ENCODE results near the gene GDF3. TPM values are rescaled to one million over a fixed set of nuclear protein-coding genes. Genes with fewer than 3 reads are reported as not detected.
A peak's percentile ranks its signal among the peaks of the same experiment; 100 is the strongest.
"Not testable (repeated sequence)": the region's sequence is repeated elsewhere in the genome, so short reads cannot be mapped to it uniquely, and the experiment has no call there.

GDF3 gene
- total and polyA plus RNA-seq, 9 of the 15 experiments (the other 6 are each of a cell fraction or from before 2014, with no cell fraction given) = not detected

DNA sequence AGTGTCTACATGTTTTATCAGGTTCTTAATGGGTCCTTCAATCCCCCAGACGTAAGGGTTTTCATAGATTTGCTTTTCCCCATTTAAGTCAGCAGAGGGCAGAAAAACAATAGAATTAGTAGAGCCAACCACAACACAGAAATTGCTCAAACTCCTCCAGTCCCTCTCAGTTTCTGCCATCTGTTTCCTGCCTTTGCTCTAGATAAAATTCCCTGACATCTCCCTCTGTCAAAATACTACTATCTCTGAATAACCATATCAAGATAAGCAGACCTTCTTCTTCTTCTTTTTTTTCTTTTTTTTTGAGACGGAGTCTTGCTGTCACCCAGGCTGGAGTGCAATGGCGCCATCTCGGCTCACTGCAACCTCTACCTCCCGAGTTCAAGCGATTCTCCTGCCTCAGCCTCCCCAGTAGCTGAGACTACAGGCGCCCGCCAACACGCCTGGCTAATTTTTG lies 18.1 kb downstream of the GDF3 start (continued):
- TF ChIP-seq, protein P1, sequence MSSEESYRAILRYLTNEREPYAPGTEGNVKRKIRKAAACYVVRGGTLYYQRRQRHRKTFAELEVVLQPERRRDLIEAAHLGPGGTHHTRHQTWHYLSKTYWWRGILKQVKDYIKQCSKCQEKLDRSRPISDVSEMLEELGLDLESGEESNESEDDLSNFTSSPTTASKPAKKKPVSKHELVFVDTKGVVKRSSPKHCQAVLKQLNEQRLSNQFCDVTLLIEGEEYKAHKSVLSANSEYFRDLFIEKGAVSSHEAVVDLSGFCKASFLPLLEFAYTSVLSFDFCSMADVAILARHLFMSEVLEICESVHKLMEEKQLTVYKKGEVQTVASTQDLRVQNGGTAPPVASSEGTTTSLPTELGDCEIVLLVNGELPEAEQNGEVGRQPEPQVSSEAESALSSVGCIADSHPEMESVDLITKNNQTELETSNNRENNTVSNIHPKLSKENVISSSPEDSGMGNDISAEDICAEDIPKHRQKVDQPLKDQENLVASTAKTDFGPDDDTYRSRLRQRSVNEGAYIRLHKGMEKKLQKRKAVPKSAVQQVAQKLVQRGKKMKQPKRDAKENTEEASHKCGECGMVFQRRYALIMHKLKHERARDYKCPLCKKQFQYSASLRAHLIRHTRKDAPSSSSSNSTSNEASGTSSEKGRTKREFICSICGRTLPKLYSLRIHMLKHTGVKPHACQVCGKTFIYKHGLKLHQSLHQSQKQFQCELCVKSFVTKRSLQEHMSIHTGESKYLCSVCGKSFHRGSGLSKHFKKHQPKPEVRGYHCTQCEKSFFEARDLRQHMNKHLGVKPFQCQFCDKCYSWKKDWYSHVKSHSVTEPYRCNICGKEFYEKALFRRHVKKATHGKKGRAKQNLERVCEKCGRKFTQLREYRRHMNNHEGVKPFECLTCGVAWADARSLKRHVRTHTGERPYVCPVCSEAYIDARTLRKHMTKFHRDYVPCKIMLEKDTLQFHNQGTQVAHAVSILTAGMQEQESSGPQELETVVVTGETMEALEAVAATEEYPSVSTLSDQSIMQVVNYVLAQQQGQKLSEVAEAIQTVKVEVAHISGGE (CRISPR knock-in tag; IDR thresholded peaks at IDR 0.05) = peak in 1 of 3 experiments; percentile 43; a peak in 1 of 6 replicates
- TF ChIP-seq ZNF384 (IDR thresholded peaks at IDR 0.05; ENCODE audit: low read depth, low read length) = peak; percentile 87
- TF ChIP-seq TBL1XR1 (IDR thresholded peaks at IDR 0.05; ENCODE audit: low read length in 2 of 2) = peak in 1 of 2 experiments; percentile 82; a peak in 2 of 4 replicates
- TF ChIP-seq, protein P2, sequence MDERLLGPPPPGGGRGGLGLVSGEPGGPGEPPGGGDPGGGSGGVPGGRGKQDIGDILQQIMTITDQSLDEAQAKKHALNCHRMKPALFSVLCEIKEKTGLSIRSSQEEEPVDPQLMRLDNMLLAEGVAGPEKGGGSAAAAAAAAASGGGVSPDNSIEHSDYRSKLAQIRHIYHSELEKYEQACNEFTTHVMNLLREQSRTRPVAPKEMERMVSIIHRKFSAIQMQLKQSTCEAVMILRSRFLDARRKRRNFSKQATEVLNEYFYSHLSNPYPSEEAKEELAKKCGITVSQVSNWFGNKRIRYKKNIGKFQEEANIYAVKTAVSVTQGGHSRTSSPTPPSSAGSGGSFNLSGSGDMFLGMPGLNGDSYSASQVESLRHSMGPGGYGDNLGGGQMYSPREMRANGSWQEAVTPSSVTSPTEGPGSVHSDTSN (CRISPR knock-in tag; IDR thresholded peaks at IDR 0.05; ENCODE audit: low read depth) = not testable (repeated sequence)
- TF ChIP-seq, protein P2 (tag; conservative IDR thresholded peaks at IDR 0.05; ENCODE audit: low read depth) = peak; percentile 70
- TF ChIP-seq TEAD1 (CRISPR knock-in tag; IDR thresholded peaks at IDR 0.05) = peak; percentile 89 to 96
- TF ChIP-seq STAT5A (IDR thresholded peaks at IDR 0.05; ENCODE audit: borderline replicate concordance, low read length) = peak; percentile 67; the same call in 1 of the 2 replicates
- not testable (repeated sequence) for TF ChIP-seq NR4A1 (CRISPR knock-in tag; IDR thresholded peaks at IDR 0.05)
- 0 out of 2 replicates have a peak, but pooled peaks have one; percentile 30 for TF ChIP-seq NR4A1 (tag; IDR thresholded peaks at IDR 0.05)
- peak; percentile 75; the same call in 1 of the 2 replicates for TF ChIP-seq SMARCC2 (IDR thresholded peaks at IDR 0.05; ENCODE audit: low read depth)
- TF ChIP-seq, protein P3, sequence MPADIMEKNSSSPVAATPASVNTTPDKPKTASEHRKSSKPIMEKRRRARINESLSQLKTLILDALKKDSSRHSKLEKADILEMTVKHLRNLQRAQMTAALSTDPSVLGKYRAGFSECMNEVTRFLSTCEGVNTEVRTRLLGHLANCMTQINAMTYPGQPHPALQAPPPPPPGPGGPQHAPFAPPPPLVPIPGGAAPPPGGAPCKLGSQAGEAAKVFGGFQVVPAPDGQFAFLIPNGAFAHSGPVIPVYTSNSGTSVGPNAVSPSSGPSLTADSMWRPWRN (IDR thresholded peaks at IDR 0.05; ENCODE audit: low read depth) = peak; percentile 63; the same call in 1 of the 2 replicates
- peak; percentile 57; the same call in 1 of the 2 replicates for TF ChIP-seq KHSRP (IDR thresholded peaks at IDR 0.05)
- peak; percentile 87 for TF ChIP-seq EP300 (IDR thresholded peaks at IDR 0.05; ENCODE audit: low read length)
- TF ChIP-seq FOSL1 (tag; conservative IDR thresholded peaks at IDR 0.05) = 0 out of 2 replicates have a peak, but pooled peaks have one; percentile 32
- TF ChIP-seq TCF3 (CRISPR knock-in tag; IDR thresholded peaks at IDR 0.05) = peak; percentile 91
- TF ChIP-seq KDM1A (IDR thresholded peaks at IDR 0.05) = peak; percentile 42 to 45; a peak in 2 of 4 replicates
- TF ChIP-seq TAL1 (IDR thresholded peaks at IDR 0.05) = peak; percentile 94
- peak; percentile 83 for TF ChIP-seq CCNT2 (IDR thresholded peaks at IDR 0.05; ENCODE audit: borderline replicate concordance, extremely low read depth, insufficient read length, low read depth, low read length)
- peak; percentile 95 for TF ChIP-seq SOX6 (IDR thresholded peaks at IDR 0.05)
- peak; percentile 70 for TF ChIP-seq PYGO2 (tag; IDR thresholded peaks at IDR 0.05)
- TF ChIP-seq NCOR1 (IDR thresholded peaks at IDR 0.05) = peak; percentile 91
- peak; percentile 85 to 88 for TF ChIP-seq TRIM24 (IDR thresholded peaks at IDR 0.05)
- TF ChIP-seq BCOR (IDR thresholded peaks at IDR 0.05) = peak; percentile 85
- TF ChIP-seq RAD21 (CRISPR knock-in tag; conservative IDR thresholded peaks at IDR 0.05 in 1 of 2, IDR thresholded peaks at IDR 0.05 in 1 of 2) = peak; percentile 76 to 79
